ENCODE data around the gene S100A10. TPM values are rescaled to one million over a fixed set of nuclear protein-coding genes. Genes with fewer than 3 reads are reported as not detected.

S100A10 gene
- polyA plus RNA-seq, 1 donor from 2014 or later, result 24.5 TPM

- Histone ChIP-seq H3K4me2 (ENCODE audit: low read length) (no peak overlapping the region), H3K9me2 (ENCODE audit: insufficient read depth, low read length) (no peaks in the 10 kb centered on the region), H3K9me3 (ENCODE audit: low read length) (no peaks in the 10 kb centered on the region), H4K20me1 (ENCODE audit: insufficient read depth) (no peaks in the 10 kb centered on the region), H3K27ac (ENCODE audit: low read length) (no peak overlapping the region), H3F3A (ENCODE audit: insufficient read depth, low read length, poor library complexity, severe bottlenecking) (no peaks in the 10 kb centered on the region), H3K4me3 (ENCODE audit: low read length) (no peak overlapping the region), H3K36me3 (ENCODE audit: insufficient read depth, low read length) (no peaks in the 10 kb centered on the region), H3K79me2 (replicated peaks; ENCODE audit: insufficient read depth, low read length) (no peaks in the 10 kb centered on the region), H3K27me3 (ENCODE audit: insufficient read depth, low read depth, low read length) (no peaks in the 10 kb centered on the region), H3K9ac (ENCODE audit: low read length) (no peak overlapping the region), H2AFZ (ENCODE audit: low read depth, low read length) (no peak overlapping the region)
- TF ChIP-seq EZH2 (IDR thresholded peaks at IDR 0.05; ENCODE audit: borderline replicate concordance, insufficient read depth, low read length, poor library complexity, severe bottlenecking), result no peak
- no peak for TF ChIP-seq CTCF (IDR thresholded peaks at IDR 0.05; ENCODE audit: poor library complexity, severe bottlenecking)
- TF ChIP-seq SMC3 (conservative IDR thresholded peaks at IDR 0.05; ENCODE audit: poor library complexity), result no peak
- TF ChIP-seq EP300 (conservative IDR thresholded peaks at IDR 0.05; ENCODE audit: poor library complexity, severe bottlenecking), result no peak
- TF ChIP-seq, protein P1, sequence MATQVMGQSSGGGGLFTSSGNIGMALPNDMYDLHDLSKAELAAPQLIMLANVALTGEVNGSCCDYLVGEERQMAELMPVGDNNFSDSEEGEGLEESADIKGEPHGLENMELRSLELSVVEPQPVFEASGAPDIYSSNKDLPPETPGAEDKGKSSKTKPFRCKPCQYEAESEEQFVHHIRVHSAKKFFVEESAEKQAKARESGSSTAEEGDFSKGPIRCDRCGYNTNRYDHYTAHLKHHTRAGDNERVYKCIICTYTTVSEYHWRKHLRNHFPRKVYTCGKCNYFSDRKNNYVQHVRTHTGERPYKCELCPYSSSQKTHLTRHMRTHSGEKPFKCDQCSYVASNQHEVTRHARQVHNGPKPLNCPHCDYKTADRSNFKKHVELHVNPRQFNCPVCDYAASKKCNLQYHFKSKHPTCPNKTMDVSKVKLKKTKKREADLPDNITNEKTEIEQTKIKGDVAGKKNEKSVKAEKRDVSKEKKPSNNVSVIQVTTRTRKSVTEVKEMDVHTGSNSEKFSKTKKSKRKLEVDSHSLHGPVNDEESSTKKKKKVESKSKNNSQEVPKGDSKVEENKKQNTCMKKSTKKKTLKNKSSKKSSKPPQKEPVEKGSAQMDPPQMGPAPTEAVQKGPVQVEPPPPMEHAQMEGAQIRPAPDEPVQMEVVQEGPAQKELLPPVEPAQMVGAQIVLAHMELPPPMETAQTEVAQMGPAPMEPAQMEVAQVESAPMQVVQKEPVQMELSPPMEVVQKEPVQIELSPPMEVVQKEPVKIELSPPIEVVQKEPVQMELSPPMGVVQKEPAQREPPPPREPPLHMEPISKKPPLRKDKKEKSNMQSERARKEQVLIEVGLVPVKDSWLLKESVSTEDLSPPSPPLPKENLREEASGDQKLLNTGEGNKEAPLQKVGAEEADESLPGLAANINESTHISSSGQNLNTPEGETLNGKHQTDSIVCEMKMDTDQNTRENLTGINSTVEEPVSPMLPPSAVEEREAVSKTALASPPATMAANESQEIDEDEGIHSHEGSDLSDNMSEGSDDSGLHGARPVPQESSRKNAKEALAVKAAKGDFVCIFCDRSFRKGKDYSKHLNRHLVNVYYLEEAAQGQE (IDR thresholded peaks at IDR 0.05; ENCODE audit: borderline replicate concordance), result no peak
- TF ChIP-seq TAF1 (IDR thresholded peaks at IDR 0.05; ENCODE audit: low read depth), result no peak
- TF ChIP-seq RAD21 (conservative IDR thresholded peaks at IDR 0.05), result no peak
- no peak for TF ChIP-seq MXI1 (conservative IDR thresholded peaks at IDR 0.05; ENCODE audit: poor library complexity, severe bottlenecking)
- no peak for TF ChIP-seq POLR2AphosphoS5 (IDR thresholded peaks at IDR 0.05)
Observed at GRCh38 chr1:152009691-152010090, 16.0 kb upstream of the S100A10 start.

DNA sequence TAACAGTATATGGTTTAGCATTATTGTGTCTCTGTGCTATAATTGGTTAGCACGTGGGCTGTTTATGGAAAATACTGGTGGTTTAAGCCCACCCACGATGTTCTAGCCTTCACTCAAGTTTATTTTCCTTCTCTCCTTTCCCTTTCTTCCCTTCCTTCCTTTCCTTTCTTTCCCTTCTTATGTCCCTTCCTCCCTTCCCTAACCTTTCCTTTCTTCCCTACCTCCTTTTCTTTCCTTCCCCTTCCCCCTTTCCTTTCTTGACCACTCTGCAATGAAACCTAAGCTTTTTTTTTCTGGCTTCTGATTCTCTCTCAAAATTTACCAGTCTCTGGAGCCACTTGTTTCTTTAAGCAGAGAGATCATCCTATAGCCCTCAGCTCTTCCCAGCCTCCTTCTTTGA lies 13.4 kb upstream of the S100A10 start:
- Histone ChIP-seq H4K20me1 (ENCODE audit: insufficient read depth) (no peaks in the 10 kb centered on the region), H3K4me3 (ENCODE audit: low read length) (no peak overlapping the region), H3K9ac (ENCODE audit: low read length) (no peak overlapping the region), H2AFZ (ENCODE audit: low read depth, low read length) (no peak overlapping the region), H3K36me3 (ENCODE audit: insufficient read depth, low read length) (no peaks in the 10 kb centered on the region), H3F3A (ENCODE audit: insufficient read depth, low read length, poor library complexity, severe bottlenecking) (no peaks in the 10 kb centered on the region), H3K4me2 (ENCODE audit: low read length) (no peak overlapping the region), H3K27me3 (ENCODE audit: insufficient read depth, low read depth, low read length) (peaks cover 11% of the 10 kb centered on the region), H3K9me2 (ENCODE audit: insufficient read depth, low read length) (no peaks in the 10 kb centered on the region), H3K27ac (ENCODE audit: low read length) (no peak overlapping the region), H3K79me2 (replicated peaks; ENCODE audit: insufficient read depth, low read length) (no peaks in the 10 kb centered on the region), H3K9me3 (ENCODE audit: low read length) (no peaks in the 10 kb centered on the region)
- TF ChIP-seq TAF1 (IDR thresholded peaks at IDR 0.05; ENCODE audit: low read depth) (no peak), RAD21 (conservative IDR thresholded peaks at IDR 0.05) (no peak), EP300 (conservative IDR thresholded peaks at IDR 0.05; ENCODE audit: poor library complexity, severe bottlenecking) (no peak)
- TF ChIP-seq, protein P1 (IDR thresholded peaks at IDR 0.05; ENCODE audit: borderline replicate concordance), result no peak
